HEK293T (cell line): ENCODE measurements around the gene GRIP1.

Experiments used
- CTCF ChIA-PET: fragments of 350-600 bp; formaldehyde crosslinking; extraction: SDS; loops from one replicate; lab custom pipeline; 2021; ENCODE audit warnings: antibody characterized with exemption, inconsistent platforms; lab: Yijun Ruan, JAX
- POLR2A ChIA-PET: fragments of 350-600 bp; formaldehyde crosslinking; extraction: SDS; loops from one replicate; lab custom pipeline; 2020; ENCODE audit warnings: antibody characterized with exemption, inconsistent platforms; lab: Yijun Ruan, JAX
- DNase-seq: peaks from one replicate; pipeline ENCODE4 v3.0.0; 2012; ENCODE audit warnings: mixed read lengths; ENCODE audit errors: extremely low spot score
- ARNT ChIP-seq: fragments of 450-650 bp; IDR thresholded peaks from 2 replicates; pipeline ENCODE4 v1.6.1; 2017; ENCODE audit warnings: mild to moderate bottlenecking
- BHLHE40 ChIP-seq: fragments of 450-650 bp; IDR thresholded peaks from 2 replicates; pipeline ENCODE4 v1.6.1; 2016; ENCODE audit warnings: mild to moderate bottlenecking, moderate library complexity, borderline replicate concordance
- CTBP1 ChIP-seq: fragments of 450-650 bp; IDR thresholded peaks from 2 replicates; pipeline ENCODE4 v1.6.1; 2016; ENCODE audit warnings: borderline replicate concordance
- ELF4 ChIP-seq: fragments of 450-650 bp; IDR thresholded peaks from 2 replicates; pipeline ENCODE4 v1.6.1; 2017; ENCODE audit warnings: antibody characterized with exemption
- FOXA1 ChIP-seq: fragments of 450-650 bp; IDR thresholded peaks from 2 replicates; pipeline ENCODE4 v1.6.1; 2016; ENCODE audit warnings: mild to moderate bottlenecking
- FOXK2 ChIP-seq: fragments of 450-650 bp; IDR thresholded peaks from 2 replicates; pipeline ENCODE4 v1.6.1; 2016; ENCODE audit warnings: mild to moderate bottlenecking
- FOXM1 ChIP-seq: fragments of 450-650 bp; IDR thresholded peaks from 2 replicates; pipeline ENCODE4 v1.6.1; 2017; ENCODE audit warnings: mild to moderate bottlenecking, borderline replicate concordance
- HDGF ChIP-seq: fragments of 450-650 bp; IDR thresholded peaks from 2 replicates; pipeline ENCODE4 v1.6.1; 2017; ENCODE audit warnings: antibody characterized with exemption, borderline replicate concordance
- L3MBTL2 ChIP-seq: fragments of 450-650 bp; conservative IDR thresholded peaks from 2 replicates; pipeline ENCODE4 v1.6.1; 2016; ENCODE audit warnings: mild to moderate bottlenecking
- LEF1 ChIP-seq: fragments of 450-650 bp; IDR thresholded peaks from 2 replicates; pipeline ENCODE4 v1.6.1; 2017; ENCODE audit warnings: mild to moderate bottlenecking, borderline replicate concordance
- NFRKB ChIP-seq: fragments of 450-650 bp; IDR thresholded peaks from 2 replicates; pipeline ENCODE4 v1.6.1; 2016; ENCODE audit warnings: mild to moderate bottlenecking, moderate library complexity
- PKNOX1 ChIP-seq: fragments of 450-650 bp; IDR thresholded peaks from 2 replicates; pipeline ENCODE4 v1.6.1; 2016
- SP1 ChIP-seq: fragments of 450-650 bp; IDR thresholded peaks from 2 replicates; pipeline ENCODE4 v1.6.1; 2017
- SUZ12 ChIP-seq: fragments of 450-650 bp; IDR thresholded peaks from 2 replicates; pipeline ENCODE4 v1.6.1; 2016; ENCODE audit warnings: mild to moderate bottlenecking
- TARDBP ChIP-seq: fragments of 450-650 bp; IDR thresholded peaks from 2 replicates; pipeline ENCODE4 v1.6.1; 2016
- ZNF384 ChIP-seq: fragments of 450-650 bp; IDR thresholded peaks from 2 replicates; pipeline ENCODE4 v1.6.1; 2016

The GRIP1 gene

DNA sequence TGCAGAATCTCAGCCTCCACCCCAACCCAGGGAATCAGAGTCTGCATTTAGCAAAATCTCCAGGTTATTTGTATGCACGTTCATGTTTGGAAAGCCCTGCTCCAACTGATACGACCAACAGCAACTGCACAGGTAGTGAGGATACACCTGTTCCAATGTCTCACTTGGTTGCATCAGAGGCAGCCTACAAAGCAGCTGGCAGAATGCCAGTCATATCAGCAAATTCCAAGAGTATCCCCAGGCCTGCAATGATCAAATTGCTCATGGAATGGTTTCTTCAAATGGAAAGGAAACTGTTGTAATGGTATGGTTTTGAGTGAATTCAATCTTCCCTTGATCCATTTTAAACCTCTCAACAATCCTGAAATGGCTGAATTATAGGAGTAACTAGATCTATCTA is 75.4 kb downstream of the GRIP1 start:
- no peak for DNase-seq
- TF ChIP-seq FOXM1 (no peak), SP1 (no peak), PKNOX1 (no peak), ARNT (no peak), CTBP1 (no peak), FOXA1 (no peak), ZNF384 (no peak), LEF1 (no peak), SUZ12 (no peak), FOXK2 (no peak), NFRKB (no peak), L3MBTL2 (no peak), ELF4 (no peak)
- POLR2A ChIA-PET = no interaction called here
- CTCF ChIA-PET = no interaction called here

- TF ChIP-seq FOXA1 (no peak), PKNOX1 (no peak)
- ChIA-PET CTCF (interaction anchor here (0.6 kb wide), 1 partner anchor 66 kb away, joined by 3 read pairs; no protein-coding TSS in a partner anchor), POLR2A (no interaction called here)
- no peak for DNase-seq
Measured at GRCh38 chr12:66602483-66603143, 76.3 kb downstream of the GRIP1 start.

- no peak for DNase-seq
- ChIA-PET CTCF (no interaction called here), POLR2A (interaction anchor here (1.0 kb wide), 1 partner anchor 9 kb away, joined by 3 read pairs; no protein-coding TSS in a partner anchor)
- TF ChIP-seq SP1 = no peak
- TF ChIP-seq ELF4 = no peak
- TF ChIP-seq HDGF = no peak
- no peak for TF ChIP-seq LEF1
- no peak for TF ChIP-seq L3MBTL2
- no peak for TF ChIP-seq NFRKB
- TF ChIP-seq TARDBP = no peak
- TF ChIP-seq FOXM1 = no peak
- TF ChIP-seq BHLHE40 = no peak
- no peak for TF ChIP-seq FOXK2
- TF ChIP-seq ARNT = no peak
- TF ChIP-seq ZNF384 = no peak
Measured at GRCh38 chr12:66600903-66601302, 78.0 kb downstream of the GRIP1 start.

- POLR2A ChIA-PET = no interaction called here
- DNase-seq = no peak
- CTCF ChIA-PET = no interaction called here
- no peak for TF ChIP-seq SP1
- TF ChIP-seq ZNF384 = no peak
- TF ChIP-seq FOXA1 = no peak
- no peak for TF ChIP-seq HDGF
- TF ChIP-seq NFRKB = no peak
- TF ChIP-seq PKNOX1 = no peak
- no peak for TF ChIP-seq SUZ12
- no peak for TF ChIP-seq LEF1
- TF ChIP-seq TARDBP = no peak
- TF ChIP-seq FOXK2 = no peak
- TF ChIP-seq FOXM1 = no peak
- TF ChIP-seq L3MBTL2 = no peak
- no peak for TF ChIP-seq BHLHE40
- TF ChIP-seq ARNT = no peak
Measured at GRCh38 chr12:66599816-66600215, 79.1 kb downstream of the GRIP1 start.

- no peak for DNase-seq
- POLR2A ChIA-PET = no interaction called here
- TF ChIP-seq ZNF384 (no peak), FOXM1 (no peak), SUZ12 (no peak), ELF4 (no peak), SP1 (no peak), HDGF (no peak)
- CTCF ChIA-PET = no interaction called here
Measured at GRCh38 chr12:66598608-66599007, 80.3 kb downstream of the GRIP1 start.

DNA sequence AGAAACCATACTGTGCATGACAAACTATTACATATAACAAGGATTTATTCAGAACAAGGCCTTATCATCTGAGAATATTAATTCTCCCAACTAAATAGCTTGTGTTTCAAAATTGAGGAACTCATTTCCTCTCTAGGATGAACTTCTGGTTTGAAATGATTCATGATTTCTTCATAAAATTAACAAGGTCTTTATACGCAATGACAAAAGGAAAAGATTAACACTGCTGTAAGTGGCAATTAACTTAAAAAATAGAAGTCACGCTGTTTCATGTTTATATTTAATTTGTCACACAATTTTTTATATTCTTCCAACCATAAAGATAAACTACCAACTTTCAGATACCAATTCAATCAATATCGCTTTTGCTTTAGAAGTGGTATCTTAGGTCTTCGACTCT is 80.8 kb downstream of the GRIP1 start:
- POLR2A ChIA-PET = no interaction called here
- CTCF ChIA-PET = no interaction called here
- no peak for DNase-seq

More for the DNA sequence above, 80.8 kb downstream of the GRIP1 start:
- TF ChIP-seq PKNOX1 = no peak
- no peak for TF ChIP-seq ELF4
- no peak for TF ChIP-seq L3MBTL2
- TF ChIP-seq LEF1 = no peak
- TF ChIP-seq FOXM1 = no peak
- TF ChIP-seq CTBP1 = no peak
- TF ChIP-seq FOXA1 = no peak
- TF ChIP-seq SP1 = no peak
- TF ChIP-seq ZNF384 = no peak
- no peak for TF ChIP-seq HDGF
